Suppressor macrophage treated with lipopolysaccharide for 1 hour (primary cell): ENCODE measurements around the gene LRCH1.

ENCODE experiments used
- DNase-seq, 3 donors: peaks; one replicate each; pipeline ENCODE4 v3.0.0-alpha.2; 2020 to 2022

LRCH1 gene

GRCh38 chr13:46594374-46595078 is 41.6 kb downstream of the LRCH1 start:
- no peak for DNase-seq

GRCh38 chr13:46595136-46595884 is 42.3 kb downstream of the LRCH1 start:
- DNase-seq, result no peak

- peak in 2 of 3 donors; percentile 65 to 66 for DNase-seq
Measured at GRCh38 chr13:46595885-46596275, 42.9 kb downstream of the LRCH1 start.

- peak; percentile 61 to 76 (median 74) for DNase-seq
Measured at GRCh38 chr13:46596466-46596865, 43.5 kb downstream of the LRCH1 start.

- peak; percentile 68 to 82 (median 74) for DNase-seq
Measured at GRCh38 chr13:46598140-46598819, 45.3 kb downstream of the LRCH1 start.

- DNase-seq, result no peak
Measured at GRCh38 chr13:46598820-46599180, 45.8 kb downstream of the LRCH1 start.

- no peak for DNase-seq
Measured at GRCh38 chr13:46600943-46601311, 48.0 kb downstream of the LRCH1 start.

GRCh38 chr13:46602531-46602930 is 49.6 kb downstream of the LRCH1 start:
- no peak for DNase-seq

- DNase-seq, result peak; percentile 50 to 63 (median 50)
Measured at GRCh38 chr13:46603165-46603603, 50.2 kb downstream of the LRCH1 start.

GRCh38 chr13:46604226-46604990 is 51.4 kb downstream of the LRCH1 start:
- no peak for DNase-seq

- peak; percentile 54 to 81 (median 75) for DNase-seq
Measured at GRCh38 chr13:46605076-46605824, 52.3 kb downstream of the LRCH1 start.

- DNase-seq, result peak; percentile 83 to 96 (median 96)
Measured at GRCh38 chr13:46605825-46606554, 53.0 kb downstream of the LRCH1 start.

GRCh38 chr13:46606970-46607369 is 54.0 kb downstream of the LRCH1 start:
- no peak for DNase-seq

GRCh38 chr13:46607768-46608564 is 55.0 kb downstream of the LRCH1 start:
- DNase-seq, result no peak

- DNase-seq, result no peak
Measured at GRCh38 chr13:46609052-46609451, 56.1 kb downstream of the LRCH1 start.

- no peak for DNase-seq
Measured at GRCh38 chr13:46609726-46610125, 56.8 kb downstream of the LRCH1 start.

- DNase-seq, result no peak
Measured at GRCh38 chr13:46612267-46612666, 59.3 kb downstream of the LRCH1 start.

- DNase-seq, result no peak
Measured at GRCh38 chr13:46613409-46614049, 60.6 kb downstream of the LRCH1 start.

GRCh38 chr13:46614582-46614981 is 61.6 kb downstream of the LRCH1 start:
- DNase-seq, result peak; percentile 34 to 56 (median 47)

GRCh38 chr13:46615888-46616531 is 63.0 kb downstream of the LRCH1 start:
- DNase-seq, result no peak
